ENCODE data around the gene SSC4D.
"Not testable (repeated sequence)": the region's sequence is repeated elsewhere in the genome, so short reads cannot be mapped to it uniquely, and the experiment has no call there.

Gene SSC4D

GRCh38 chr7:76417654-76418310, 8.3 kb upstream of the SSC4D start:
- not testable (repeated sequence) for DNase-seq

GRCh38 chr7:76412249-76412648, 2.8 kb upstream of the SSC4D start:
- no peak for DNase-seq

- no peak for DNase-seq
Observed at GRCh38 chr7:76411626-76412025, 2.1 kb upstream of the SSC4D start.

GRCh38 chr7:76408121-76408560, 1.4 kb downstream of the SSC4D start:
- DNase-seq = no peak

GRCh38 chr7:76407718-76408117, 1.8 kb downstream of the SSC4D start:
- no peak for DNase-seq

GRCh38 chr7:76405738-76406137, 3.8 kb downstream of the SSC4D start:
- DNase-seq = no peak

- no peak for DNase-seq
Observed at GRCh38 chr7:76403780-76404494, 5.6 kb downstream of the SSC4D start.

GRCh38 chr7:76403097-76403496, 6.4 kb downstream of the SSC4D start:
- DNase-seq = not testable (repeated sequence)

GRCh38 chr7:76400248-76400647, 9.2 kb downstream of the SSC4D start:
- DNase-seq = no peak

GRCh38 chr7:76397409-76398183, 11.9 kb downstream of the SSC4D start:
- no peak for DNase-seq

GRCh38 chr7:76396864-76397263, 12.6 kb downstream of the SSC4D start:
- DNase-seq = no peak

- DNase-seq = peak; percentile 59
Observed at GRCh38 chr7:76395965-76396726, 13.4 kb downstream of the SSC4D start.

- DNase-seq = not testable (repeated sequence)
Observed at GRCh38 chr7:76395605-76395964, 13.9 kb downstream of the SSC4D start.

GRCh38 chr7:76394957-76395356, 14.5 kb downstream of the SSC4D start:
- no peak for DNase-seq

GRCh38 chr7:76393116-76394031, 16.1 kb downstream of the SSC4D start:
- DNase-seq = peak; percentile 86

GRCh38 chr7:76392531-76393115, 16.9 kb downstream of the SSC4D start:
- no peak for DNase-seq

- no peak for DNase-seq
Observed at GRCh38 chr7:76390092-76390491, 19.4 kb downstream of the SSC4D start.

GRCh38 chr7:76387789-76388188, 21.7 kb downstream of the SSC4D start:
- DNase-seq = not testable (repeated sequence)

- DNase-seq = no peak
Observed at GRCh38 chr7:76386691-76387260, 22.7 kb downstream of the SSC4D start.

GRCh38 chr7:76383089-76383944, 26.2 kb downstream of the SSC4D start:
- DNase-seq = no peak

All from NCI-H1048 (cell line).